Skeletal muscle tissue (tissue), 4 donors: Measurements from ENCODE around the gene DPP6. TPM values are rescaled to one million over a fixed set of nuclear protein-coding genes. Genes with fewer than 3 reads are reported as not detected.
"Not testable (repeated sequence)": the region's sequence is repeated elsewhere in the genome, so short reads cannot be mapped to it uniquely, and the experiment has no call there.

Experiments used
- H3K27ac ChIP-seq: one replicate; pipeline ENCODE4 v1.7.0; 2013; ENCODE audit warnings: mild to moderate bottlenecking, low read depth, low read length, inconsistent platforms
- H3K27me3 ChIP-seq, 3 donors: one replicate each; pipeline ENCODE4 v1.7.0; 2013; ENCODE audit warnings: low read length in 3 of 3; ENCODE audit not compliant: control insufficient read depth in 3 of 3, insufficient read depth in 3 of 3
- H3K36me3 ChIP-seq, 3 donors: one replicate each; pipeline ENCODE4 v1.7.0; 2013; ENCODE audit warnings: low read length in 3 of 3; ENCODE audit not compliant: control insufficient read depth in 3 of 3, insufficient read depth in 3 of 3
- H3K4me1 ChIP-seq, 3 donors: one replicate each; pipeline ENCODE4 v1.7.0; 2013; ENCODE audit warnings: low read length in 3 of 3, mild to moderate bottlenecking in 3 of 3; ENCODE audit not compliant: control insufficient read depth in 3 of 3, insufficient read depth in 3 of 3
- H3K4me3 ChIP-seq, 3 donors: one replicate each; pipeline ENCODE4 v1.7.0; 2013; ENCODE audit warnings: low read length in 3 of 3
- H3K9ac ChIP-seq, 3 donors: one replicate each; pipeline ENCODE4 v1.7.0; 2013; ENCODE audit warnings: low read length in 3 of 3, mild to moderate bottlenecking in 3 of 3, moderate library complexity in 2 of 3, low read depth in 1 of 3
- H3K9me3 ChIP-seq, 3 donors: one replicate each; pipeline ENCODE4 v1.7.0; 2013; ENCODE audit warnings: low read length in 3 of 3; ENCODE audit not compliant: control insufficient read depth in 3 of 3
- total RNA-seq: library from RNA; depleted of rRNA; stranded (reverse); fragments of >200 nt; gene quantifications from one replicate; pipeline ENCODE4 v1.2.3, GENCODE V29; 2014
- donor health status: Osteomylitis.

The DPP6 gene
- total RNA-seq, 1 donor from 2014 or later, result 4.2 TPM

DNA sequence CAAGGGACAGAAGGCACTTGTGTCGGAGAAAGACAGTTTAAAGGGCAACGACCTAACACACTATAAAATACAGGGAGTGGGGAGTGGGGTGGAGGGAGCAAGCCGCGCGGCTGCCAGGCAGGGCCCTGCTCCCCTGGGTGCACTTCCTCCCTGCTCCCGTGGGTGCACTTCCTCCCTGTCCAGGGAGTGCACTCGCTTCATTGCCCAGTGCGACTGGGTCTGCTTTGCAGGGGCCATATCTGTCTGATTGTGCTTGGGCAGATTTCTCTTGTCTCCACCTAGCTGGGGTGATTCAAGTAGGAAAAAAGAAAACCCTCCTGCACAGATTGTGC lies 94.5 kb downstream of the DPP6 start:
- not testable (repeated sequence) for H3K27me3 ChIP-seq, H3K4me3 ChIP-seq, H3K9me3 ChIP-seq, H3K27ac ChIP-seq, H3K4me1 ChIP-seq, H3K36me3 ChIP-seq, H3K9ac ChIP-seq

DNA sequence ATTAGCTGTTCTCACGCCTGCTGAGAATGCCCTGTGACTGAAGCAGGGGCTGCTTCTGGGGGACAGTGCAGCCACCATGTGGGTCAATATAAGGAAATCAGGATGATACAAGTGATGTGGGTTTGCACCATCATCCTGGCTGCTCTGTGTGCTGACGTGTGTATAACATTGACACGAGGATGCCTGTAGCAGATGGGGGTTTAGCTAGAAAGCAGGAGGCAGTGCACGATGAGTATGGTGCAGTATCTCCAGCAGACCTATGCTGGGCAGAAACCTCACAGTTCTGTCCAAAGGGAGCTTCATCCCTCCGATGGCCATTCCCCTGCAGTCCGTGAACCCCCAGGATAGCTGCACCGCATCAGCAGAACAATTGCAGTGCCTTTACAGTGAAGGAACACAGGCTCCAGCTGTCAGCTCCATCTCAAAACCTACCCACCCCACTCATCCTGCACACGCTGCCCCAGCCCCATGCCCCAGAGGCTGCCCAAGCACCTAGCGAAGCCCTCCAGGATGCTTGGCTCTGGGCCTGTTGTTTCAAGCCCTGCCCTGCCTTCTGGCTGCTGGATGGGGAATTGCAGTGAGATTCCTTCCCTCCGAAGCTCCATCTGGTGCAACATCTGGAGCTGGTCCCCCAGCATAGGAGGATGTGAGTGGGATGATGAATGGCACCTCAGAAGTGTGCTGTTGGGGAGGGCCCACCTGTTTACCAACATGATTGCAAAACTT lies 96.8 kb downstream of the DPP6 start:
- H3K27me3 ChIP-seq, H3K4me3 ChIP-seq, H3K27ac ChIP-seq, H3K9ac ChIP-seq, H3K4me1 ChIP-seq, H3K9me3 ChIP-seq, H3K36me3 ChIP-seq: not testable (repeated sequence)

DNA sequence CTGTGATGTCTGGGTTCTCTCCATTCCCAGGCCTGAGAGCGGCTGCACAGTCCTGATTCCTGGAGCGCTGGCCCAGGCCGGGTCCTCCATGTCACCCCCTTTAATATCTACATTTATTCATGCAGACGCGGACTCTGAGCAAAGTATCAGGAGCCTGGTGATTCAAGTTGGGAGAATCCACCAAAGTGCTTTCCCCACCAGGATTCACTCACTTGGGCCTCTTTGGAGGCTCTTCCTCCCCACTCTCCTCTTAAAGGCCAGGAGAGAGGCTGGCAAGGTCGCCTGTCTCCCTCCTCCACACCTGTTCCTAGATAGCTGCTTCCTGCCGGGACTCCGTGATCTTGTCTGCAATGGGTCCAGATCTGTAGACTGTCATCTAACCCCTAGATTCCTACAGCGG lies 98.5 kb downstream of the DPP6 start:
- H3K4me3 ChIP-seq, H3K4me1 ChIP-seq, H3K27me3 ChIP-seq, H3K27ac ChIP-seq, H3K36me3 ChIP-seq, H3K9ac ChIP-seq, H3K9me3 ChIP-seq: not testable (repeated sequence)

DNA sequence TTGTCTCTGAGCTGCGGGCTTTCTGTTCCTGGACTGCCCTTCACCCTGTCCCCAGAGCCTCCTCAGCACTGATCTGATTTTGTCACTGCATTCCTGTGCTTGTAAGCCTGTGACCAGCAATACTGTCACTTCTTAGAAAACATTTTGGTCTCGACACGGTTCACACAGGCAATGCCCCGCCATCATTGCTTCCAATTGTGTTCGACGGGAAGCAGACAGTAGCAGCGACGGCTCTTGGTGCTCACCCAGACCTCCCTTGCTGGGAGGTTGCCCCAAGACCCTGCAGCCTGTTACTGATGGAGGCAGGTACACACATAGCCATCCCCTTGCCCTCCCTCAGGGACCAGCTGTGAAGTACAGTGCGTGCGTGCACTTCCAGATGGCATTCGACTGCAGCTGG lies 99.1 kb downstream of the DPP6 start:
- not testable (repeated sequence) for H3K4me3 ChIP-seq, H3K36me3 ChIP-seq, H3K27me3 ChIP-seq, H3K27ac ChIP-seq, H3K9me3 ChIP-seq, H3K9ac ChIP-seq, H3K4me1 ChIP-seq

DNA sequence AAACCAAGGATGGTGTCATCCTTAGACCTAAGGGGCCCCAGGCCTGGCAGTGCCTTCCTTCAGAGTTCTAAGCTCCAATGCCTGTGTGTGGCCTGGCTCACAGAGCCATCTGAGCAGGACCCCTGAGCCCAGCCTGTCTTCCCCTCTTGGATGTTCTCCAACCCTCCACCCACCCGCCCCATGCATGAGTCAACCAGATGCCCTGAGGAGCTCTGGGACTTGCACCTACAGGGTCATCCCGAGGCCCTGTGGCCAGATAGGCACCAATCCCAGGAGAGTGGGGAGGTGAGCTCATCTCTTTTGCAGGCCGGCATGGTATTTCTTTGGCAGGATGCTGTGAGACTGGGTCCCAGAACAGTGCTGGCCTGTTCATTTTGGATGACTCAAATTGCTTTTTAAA lies 103.7 kb downstream of the DPP6 start:
- H3K9ac ChIP-seq, H3K4me1 ChIP-seq, H3K36me3 ChIP-seq, H3K9me3 ChIP-seq, H3K27ac ChIP-seq, H3K4me3 ChIP-seq, H3K27me3 ChIP-seq: not testable (repeated sequence)

DNA sequence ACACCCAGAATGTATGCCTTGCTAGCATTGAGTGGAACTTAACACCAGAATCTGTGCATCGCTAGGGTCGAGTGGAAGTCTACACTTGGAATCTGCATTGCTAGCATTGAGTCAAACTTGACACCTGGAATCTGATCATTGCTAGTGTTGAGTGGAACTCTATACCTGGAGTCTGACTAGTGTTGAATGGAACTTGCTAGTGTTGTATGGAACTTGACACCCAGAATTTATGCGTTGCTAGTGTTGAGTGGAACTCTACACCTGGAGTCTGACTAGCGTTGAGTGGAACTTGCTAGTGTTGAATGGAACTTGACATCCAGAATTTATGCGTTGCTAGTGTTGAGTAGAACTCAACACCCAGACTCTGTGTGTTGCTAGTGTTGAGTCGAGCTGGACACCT lies 110.7 kb downstream of the DPP6 start:
- H3K27ac ChIP-seq, H3K9ac ChIP-seq, H3K4me3 ChIP-seq, H3K27me3 ChIP-seq, H3K9me3 ChIP-seq, H3K4me1 ChIP-seq, H3K36me3 ChIP-seq: not testable (repeated sequence)

DNA sequence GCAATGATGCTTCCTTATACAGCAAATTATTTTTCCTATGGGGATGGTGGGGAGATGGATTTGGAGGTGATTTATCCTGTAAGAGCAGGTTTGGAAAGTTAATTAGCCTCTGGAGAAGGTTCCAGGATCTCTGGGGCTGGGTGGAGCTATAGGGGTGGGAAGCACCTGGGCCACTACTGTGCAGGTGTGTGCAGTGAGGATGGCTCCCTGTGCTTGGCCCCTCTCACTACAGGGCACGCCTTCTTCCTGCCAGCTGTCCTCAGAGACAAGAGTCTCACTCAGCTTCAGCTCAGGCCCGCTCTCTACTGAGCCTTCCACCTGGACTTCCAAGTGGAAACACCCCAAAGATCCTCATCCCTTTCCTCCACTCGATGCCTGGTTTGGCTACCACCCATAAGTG lies 111.4 kb downstream of the DPP6 start:
- not testable (repeated sequence) for H3K4me1 ChIP-seq, H3K9me3 ChIP-seq, H3K4me3 ChIP-seq, H3K9ac ChIP-seq, H3K27me3 ChIP-seq, H3K36me3 ChIP-seq, H3K27ac ChIP-seq

DNA sequence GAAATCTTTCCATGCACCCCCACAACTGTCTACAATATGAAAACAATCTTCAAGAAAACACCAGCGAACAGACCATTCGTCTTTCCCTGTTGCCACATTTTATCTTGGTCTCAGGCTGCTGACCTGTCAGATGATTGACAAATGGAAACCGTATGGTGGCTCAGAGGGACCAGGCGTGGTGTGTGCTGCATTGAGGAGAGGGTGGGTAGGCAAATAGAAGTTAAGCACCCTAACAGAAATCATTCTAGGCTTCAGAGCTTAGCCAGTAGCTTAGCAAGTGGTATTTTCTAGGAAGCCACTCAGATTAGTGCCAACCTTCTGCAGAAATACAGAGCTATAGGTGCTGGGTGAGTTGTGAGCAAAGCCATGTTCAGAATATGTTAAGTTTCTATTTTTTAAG lies 114.9 kb downstream of the DPP6 start:
- no peaks in the 10 kb centered on the region for H3K4me1 ChIP-seq
- no peak overlapping the region for H3K9ac ChIP-seq
- H3K27me3 ChIP-seq, result no peaks in the 10 kb centered on the region
- no peaks in the 10 kb centered on the region for H3K36me3 ChIP-seq
- H3K27ac ChIP-seq, result no peak overlapping the region
- H3K4me3 ChIP-seq, result no peak overlapping the region
- H3K9me3 ChIP-seq, result no peaks in the 10 kb centered on the region

DNA sequence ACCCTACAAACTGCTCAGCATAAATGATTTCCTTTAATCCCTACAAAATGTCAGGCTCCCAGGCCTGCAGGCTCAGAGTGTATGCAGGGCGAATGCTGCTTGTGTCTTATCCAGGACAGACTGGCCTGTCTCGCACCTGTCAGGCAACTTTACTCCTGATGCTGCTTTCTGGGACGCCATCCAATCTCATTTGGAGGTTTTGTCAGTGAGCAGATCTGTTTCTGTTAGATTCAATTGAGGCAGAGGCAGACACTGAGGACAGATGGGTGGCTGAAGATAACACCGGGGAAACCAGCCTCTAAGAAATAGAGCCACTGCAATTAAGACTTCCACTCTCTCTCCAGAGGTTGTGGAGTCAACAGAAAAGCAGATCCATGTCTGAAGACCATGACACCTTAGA lies 115.6 kb downstream of the DPP6 start:
- Histone ChIP-seq H3K36me3 (no peaks in the 10 kb centered on the region), H3K9ac (no peak overlapping the region), H3K9me3 (no peaks in the 10 kb centered on the region), H3K4me1 (no peaks in the 10 kb centered on the region), H3K27me3 (no peaks in the 10 kb centered on the region), H3K27ac (no peak overlapping the region), H3K4me3 (no peak overlapping the region)

DNA sequence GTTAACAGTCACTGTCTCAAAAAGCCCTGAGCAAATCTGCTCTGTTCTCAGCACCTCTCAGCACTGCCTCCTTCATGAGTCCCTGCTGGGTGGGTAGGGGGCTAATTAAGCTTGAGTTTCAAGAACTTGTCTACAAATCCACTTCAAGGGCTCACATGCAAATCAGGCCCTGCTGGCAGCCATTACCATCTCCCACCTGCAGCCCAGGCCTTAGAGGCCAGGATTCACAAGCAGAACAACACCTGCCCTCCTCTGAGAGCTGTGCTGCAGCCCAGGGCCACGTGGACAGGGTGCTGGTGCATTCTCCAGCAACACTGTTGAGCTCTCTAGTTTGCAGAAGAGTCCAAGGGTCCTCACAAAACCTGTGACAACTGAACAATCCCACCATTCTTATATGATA lies 119.2 kb downstream of the DPP6 start:
- no peak overlapping the region for H3K4me3 ChIP-seq
- peaks cover 0 to 7% (median 0%) of the 10 kb centered on the region in 3 donors for H3K27me3 ChIP-seq
- H3K9ac ChIP-seq, result no peak overlapping the region
- no peak overlapping the region for H3K27ac ChIP-seq
- no peaks in the 10 kb centered on the region for H3K4me1 ChIP-seq
- no peaks in the 10 kb centered on the region for H3K36me3 ChIP-seq
- H3K9me3 ChIP-seq, result no peaks in the 10 kb centered on the region

DNA sequence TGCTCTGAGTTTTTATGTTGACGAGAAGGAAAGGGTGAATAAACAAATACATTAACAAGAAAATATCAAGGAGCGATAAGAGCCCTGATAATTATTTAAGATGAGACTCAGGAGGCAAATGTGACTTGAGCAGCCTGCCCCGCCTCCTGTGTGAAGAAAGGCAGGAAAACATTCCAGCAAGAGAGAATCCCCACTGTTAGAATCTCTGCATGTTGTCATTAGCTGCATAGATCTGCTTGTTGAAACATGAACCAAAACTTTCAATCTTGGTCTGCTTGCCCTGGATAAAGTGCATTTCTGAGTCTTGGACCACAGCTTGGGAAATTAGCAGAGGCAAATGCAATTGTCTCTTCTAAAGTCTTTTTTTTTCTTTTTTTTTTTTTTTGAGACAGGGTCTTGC lies 120.0 kb downstream of the DPP6 start:
- Histone ChIP-seq H3K9ac (no peak overlapping the region), H3K9me3 (no peaks in the 10 kb centered on the region), H3K4me1 (no peaks in the 10 kb centered on the region), H3K4me3 (no peak overlapping the region), H3K27ac (no peak overlapping the region), H3K27me3 (peaks cover 0 to 7% (median 0%) of the 10 kb centered on the region in 3 donors), H3K36me3 (no peaks in the 10 kb centered on the region)
